Measurements from ENCODE around the gene SMCR8.
"Not testable (repeated sequence)": the region's sequence is repeated elsewhere in the genome, so short reads cannot be mapped to it uniquely, and the experiment has no call there.

The SMCR8 gene

GRCh38 chr17:18318117-18318516 lies 3.0 kb downstream of the SMCR8 start:
- no peak for DNase-seq

GRCh38 chr17:18318771-18319450 lies 3.8 kb downstream of the SMCR8 start:
- DNase-seq = no peak

GRCh38 chr17:18319604-18320256 lies 4.6 kb downstream of the SMCR8 start:
- no peak for DNase-seq

- no peak for DNase-seq
These were observed 5.2 kb downstream of the SMCR8 start for GRCh38 chr17:18320301-18320700.

- DNase-seq = no peak
These were observed 6.2 kb downstream of the SMCR8 start for GRCh38 chr17:18321309-18321708.

- DNase-seq = no peak
These were observed 7.4 kb downstream of the SMCR8 start for GRCh38 chr17:18322522-18322921.

- DNase-seq = peak; percentile 21
These were observed 7.9 kb downstream of the SMCR8 start for GRCh38 chr17:18323007-18323406.

- DNase-seq = no peak
These were observed 8.5 kb downstream of the SMCR8 start for GRCh38 chr17:18323507-18324139.

GRCh38 chr17:18324140-18325050 lies 9.3 kb downstream of the SMCR8 start:
- no peak for DNase-seq

- DNase-seq = no peak
These were observed 10.9 kb downstream of the SMCR8 start for GRCh38 chr17:18326039-18326438.

- no peak for DNase-seq
These were observed 11.5 kb downstream of the SMCR8 start for GRCh38 chr17:18326572-18326971.

- no peak for DNase-seq
These were observed 12.0 kb downstream of the SMCR8 start for GRCh38 chr17:18327093-18327492.

GRCh38 chr17:18327556-18327955 lies 12.5 kb downstream of the SMCR8 start:
- no peak for DNase-seq

- DNase-seq = no peak
These were observed 13.6 kb downstream of the SMCR8 start for GRCh38 chr17:18328643-18329204.

- no peak for DNase-seq
These were observed 16.8 kb downstream of the SMCR8 start for GRCh38 chr17:18331879-18332278.

GRCh38 chr17:18332909-18333489 lies 17.9 kb downstream of the SMCR8 start:
- no peak for DNase-seq

GRCh38 chr17:18338158-18338557 lies 23.1 kb downstream of the SMCR8 start:
- DNase-seq = not testable (repeated sequence)

GRCh38 chr17:18339933-18340332 lies 24.8 kb downstream of the SMCR8 start:
- no peak for DNase-seq

GRCh38 chr17:18344021-18344420 lies 28.9 kb downstream of the SMCR8 start:
- DNase-seq = no peak

- DNase-seq = no peak
These were observed 38.4 kb downstream of the SMCR8 start for GRCh38 chr17:18353541-18353940.

- DNase-seq = peak; percentile 45
These were observed 41.5 kb downstream of the SMCR8 start for GRCh38 chr17:18356624-18357023.

- no peak for DNase-seq
These were observed 45.4 kb downstream of the SMCR8 start for GRCh38 chr17:18360518-18360917.
